Measurements from ENCODE around the gene N4BP3.

Gene N4BP3

GRCh38 chr5:178104492-178104891 lies 8.8 kb upstream of the N4BP3 start:
- no peak for DNase-seq

DNA sequence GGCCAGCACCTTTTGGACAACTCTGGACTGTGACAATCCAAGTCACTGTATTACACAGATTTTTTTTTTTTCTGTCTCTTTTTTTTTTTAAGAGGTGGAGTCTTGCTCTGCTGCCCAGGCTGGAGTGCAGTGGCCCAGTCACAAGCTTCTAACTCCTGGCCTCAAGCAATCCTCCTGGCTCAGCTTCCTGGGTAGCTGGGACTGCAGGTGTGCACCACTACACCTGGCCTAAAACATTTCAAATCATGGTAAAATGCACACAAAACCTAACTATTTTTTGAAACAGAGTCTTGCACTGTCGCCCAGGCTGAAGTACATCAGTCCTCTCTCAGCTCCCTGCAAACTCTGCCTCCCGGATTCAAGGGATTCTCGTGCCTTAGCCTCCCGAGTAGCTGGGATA lies 7.2 kb upstream of the N4BP3 start:
- DNase-seq, result no peak

- DNase-seq, result no peak
Measured at GRCh38 chr5:178106556-178107239, 6.6 kb upstream of the N4BP3 start.

GRCh38 chr5:178107756-178108310 lies 5.5 kb upstream of the N4BP3 start:
- DNase-seq, result no peak

GRCh38 chr5:178108446-178108845 lies 4.9 kb upstream of the N4BP3 start:
- DNase-seq, result no peak

DNA sequence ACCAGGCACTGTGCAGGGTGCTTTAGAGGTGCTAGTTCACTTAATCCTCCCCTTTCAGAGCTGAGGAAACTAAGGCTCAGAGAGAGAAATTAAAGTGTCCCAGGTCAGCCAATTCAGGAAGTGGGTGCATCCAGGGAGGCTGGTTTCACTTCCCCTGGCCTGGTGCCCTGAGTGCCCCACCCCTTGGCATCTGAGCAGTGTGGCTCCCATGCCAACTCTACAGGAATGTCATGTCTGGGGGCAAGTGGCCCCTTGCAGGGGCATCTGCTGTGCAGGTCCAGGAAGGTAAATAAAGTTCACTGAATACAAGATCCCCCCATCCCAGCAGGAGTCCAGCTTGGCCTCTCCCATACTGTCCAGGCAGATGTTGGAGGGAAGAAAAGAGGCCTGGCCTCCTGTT lies 4.4 kb upstream of the N4BP3 start:
- no peak for DNase-seq

- no peak for DNase-seq
Measured at GRCh38 chr5:178110511-178110910, 2.8 kb upstream of the N4BP3 start.

DNA sequence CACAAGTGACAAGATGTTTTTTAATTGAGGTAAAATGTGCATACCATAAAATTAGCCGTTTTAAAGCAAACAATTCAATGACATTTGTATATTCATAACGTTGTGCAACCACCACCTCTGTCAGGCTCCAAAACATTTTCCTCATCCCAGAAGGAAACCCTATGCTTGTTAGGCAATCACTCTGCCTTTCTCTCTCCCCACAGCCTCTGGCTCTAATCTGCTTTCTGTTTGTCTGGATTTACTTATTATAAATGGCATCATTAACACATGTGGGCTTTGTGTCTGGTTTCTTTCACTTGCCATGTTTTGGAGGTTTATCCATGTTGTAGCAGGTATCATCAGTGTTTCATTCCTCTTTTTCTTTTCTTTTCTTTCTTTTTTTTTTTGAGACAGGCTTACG lies 1.4 kb upstream of the N4BP3 start:
- DNase-seq, result no peak

- no peak for DNase-seq
Measured at GRCh38 chr5:178112545-178112944, 787 bp upstream of the N4BP3 start.

- DNase-seq, result no peak
Measured at GRCh38 chr5:178113841-178114324, 551 bp downstream of the N4BP3 start.

DNA sequence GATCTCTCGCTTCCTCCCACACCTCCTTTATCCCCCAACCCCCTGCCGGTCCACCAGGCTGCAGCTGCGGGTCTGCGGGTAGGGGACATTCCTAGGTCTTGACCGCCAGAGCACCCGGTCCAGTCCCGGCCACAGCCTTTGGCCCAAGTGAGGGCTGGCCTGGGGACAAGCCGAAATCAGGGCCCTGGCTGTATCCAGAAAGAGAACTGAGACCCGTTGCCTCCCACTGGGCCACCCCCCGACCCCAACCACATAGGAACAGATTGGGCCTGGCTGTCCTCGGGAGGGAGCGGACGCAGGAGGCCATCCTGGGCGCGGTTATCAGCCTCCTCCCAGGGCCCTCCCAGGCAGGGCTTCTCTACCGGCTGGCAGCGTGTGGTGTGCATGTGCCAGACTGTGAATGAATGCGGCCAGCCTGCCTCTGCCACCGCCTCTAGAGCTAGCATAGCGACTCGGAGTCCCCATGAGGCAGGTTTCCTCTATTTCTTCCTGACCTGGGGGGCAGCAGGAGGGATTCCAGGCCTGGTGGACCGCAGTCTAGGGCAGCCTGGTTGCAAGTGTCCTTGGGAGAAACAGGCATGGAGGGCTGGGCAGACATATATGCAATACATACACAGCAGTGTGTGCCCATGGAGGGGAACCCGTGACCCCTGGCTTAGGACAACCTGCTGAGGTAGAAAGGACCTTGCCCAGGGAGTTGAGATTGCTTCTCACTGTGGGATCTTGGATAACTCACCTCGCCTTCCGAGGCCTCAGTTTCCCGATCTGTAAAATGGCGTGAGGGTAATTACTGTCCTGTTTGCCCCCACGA lies 1.2 kb downstream of the N4BP3 start:
- peak; percentile 43 for DNase-seq

DNA sequence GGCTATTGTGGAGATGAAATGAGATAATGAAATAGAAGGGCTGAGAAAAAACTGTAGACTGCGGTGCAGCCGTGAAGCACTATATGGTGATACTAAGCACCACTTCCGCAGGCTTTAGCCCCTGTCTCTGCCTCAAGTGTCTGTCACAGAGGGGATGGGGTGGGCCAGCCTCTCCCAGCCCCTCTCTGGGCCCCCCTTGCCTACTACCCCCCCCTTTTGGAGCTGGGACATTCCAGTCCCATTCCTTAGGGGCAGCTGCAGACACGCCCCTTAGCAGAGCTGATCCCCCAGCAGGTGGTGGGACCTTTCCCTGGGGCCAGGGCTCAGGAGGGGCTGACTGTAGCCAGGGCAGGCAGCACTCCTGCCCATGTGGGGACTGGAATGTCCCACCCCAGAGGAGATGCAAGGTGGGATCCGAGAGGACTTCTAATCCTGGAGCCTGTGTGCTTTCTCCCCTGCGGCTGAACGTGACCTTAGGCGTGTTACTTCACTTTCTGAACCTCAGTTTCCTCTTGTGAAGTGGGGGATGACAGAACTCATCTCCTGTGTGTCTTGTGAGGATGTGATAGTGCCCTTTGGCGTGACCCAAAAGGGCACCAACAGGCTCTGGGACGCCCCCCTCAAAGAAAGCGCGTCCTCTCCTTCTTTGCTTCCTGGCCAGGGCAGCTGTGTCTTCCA lies 1.9 kb downstream of the N4BP3 start:
- DNase-seq, result no peak

GRCh38 chr5:178115814-178116142 lies 2.4 kb downstream of the N4BP3 start:
- DNase-seq, result no peak

DNA sequence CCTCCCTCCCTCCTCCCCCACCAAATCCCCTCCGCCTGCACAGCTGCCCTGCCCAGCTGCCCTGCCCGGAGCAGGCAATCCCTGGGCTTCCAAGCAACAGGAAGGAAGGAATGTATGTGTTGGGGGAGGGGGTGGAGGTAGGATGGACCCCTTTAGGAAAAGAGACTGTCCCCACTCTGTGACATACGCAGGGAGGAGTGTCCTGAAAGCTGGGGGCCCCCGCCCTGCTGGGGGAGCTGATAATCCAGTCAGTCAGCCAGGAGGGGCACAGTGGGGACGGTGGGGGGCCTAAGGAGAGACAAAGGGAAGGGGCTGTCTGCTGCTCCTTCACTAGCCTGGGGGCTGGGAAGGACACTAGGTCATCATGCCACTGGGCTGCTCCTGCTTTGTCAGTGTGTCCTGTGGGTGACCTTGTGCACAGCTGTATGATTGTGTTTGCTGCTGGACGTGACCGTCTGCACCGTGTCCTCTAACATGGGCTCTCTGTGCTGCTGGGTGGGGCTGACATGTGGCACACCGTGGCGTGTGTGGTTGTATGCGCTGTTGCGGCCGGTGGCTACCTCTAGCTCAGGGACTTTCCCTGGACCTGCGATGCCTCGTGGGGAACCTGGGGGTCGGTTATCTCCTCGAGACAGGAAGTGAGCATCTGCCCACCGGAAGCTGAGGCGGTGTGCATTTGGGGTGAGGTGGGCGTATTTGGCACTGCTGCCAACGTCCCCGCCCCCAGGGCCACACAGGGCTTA lies 3.0 kb downstream of the N4BP3 start:
- peak; percentile 58 for DNase-seq

DNA sequence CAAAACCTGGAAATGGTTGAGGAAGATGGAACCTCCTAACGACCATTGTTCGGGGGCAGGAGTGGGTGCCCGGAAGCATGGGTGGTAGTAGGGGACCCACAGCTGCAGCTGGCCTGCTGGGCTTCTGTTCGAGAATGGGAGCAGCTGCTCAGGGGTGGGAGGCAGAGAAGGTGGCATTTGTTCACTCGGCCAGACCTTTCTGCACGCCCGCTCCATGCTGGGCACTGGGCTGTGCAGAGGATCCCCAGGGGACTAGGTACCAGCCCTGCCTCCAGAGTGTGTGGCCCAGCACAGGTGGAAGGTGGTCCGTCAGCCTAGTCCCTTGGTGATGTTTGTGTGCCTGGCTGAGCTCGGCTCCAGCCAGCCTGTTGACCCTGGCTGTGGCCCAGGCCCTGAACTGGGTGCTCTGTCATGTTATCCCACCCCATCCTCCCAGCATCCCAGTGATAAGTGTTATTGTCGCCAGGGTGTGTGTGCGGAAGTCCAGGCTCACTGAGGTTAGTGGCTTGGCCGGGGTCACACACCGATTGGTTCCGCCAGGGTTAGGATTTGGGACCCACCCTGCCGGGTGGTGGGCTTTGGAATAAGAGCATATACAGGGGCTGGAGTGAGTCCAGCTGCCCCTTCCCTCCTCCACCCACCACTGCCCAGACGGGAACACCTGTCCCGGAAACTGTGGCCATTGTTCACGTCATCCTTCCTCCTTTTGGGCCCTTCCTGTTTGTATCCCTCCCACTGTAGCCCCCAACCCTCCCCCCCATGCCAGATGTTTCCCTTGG lies 4.8 kb downstream of the N4BP3 start:
- no peak for DNase-seq

DNA sequence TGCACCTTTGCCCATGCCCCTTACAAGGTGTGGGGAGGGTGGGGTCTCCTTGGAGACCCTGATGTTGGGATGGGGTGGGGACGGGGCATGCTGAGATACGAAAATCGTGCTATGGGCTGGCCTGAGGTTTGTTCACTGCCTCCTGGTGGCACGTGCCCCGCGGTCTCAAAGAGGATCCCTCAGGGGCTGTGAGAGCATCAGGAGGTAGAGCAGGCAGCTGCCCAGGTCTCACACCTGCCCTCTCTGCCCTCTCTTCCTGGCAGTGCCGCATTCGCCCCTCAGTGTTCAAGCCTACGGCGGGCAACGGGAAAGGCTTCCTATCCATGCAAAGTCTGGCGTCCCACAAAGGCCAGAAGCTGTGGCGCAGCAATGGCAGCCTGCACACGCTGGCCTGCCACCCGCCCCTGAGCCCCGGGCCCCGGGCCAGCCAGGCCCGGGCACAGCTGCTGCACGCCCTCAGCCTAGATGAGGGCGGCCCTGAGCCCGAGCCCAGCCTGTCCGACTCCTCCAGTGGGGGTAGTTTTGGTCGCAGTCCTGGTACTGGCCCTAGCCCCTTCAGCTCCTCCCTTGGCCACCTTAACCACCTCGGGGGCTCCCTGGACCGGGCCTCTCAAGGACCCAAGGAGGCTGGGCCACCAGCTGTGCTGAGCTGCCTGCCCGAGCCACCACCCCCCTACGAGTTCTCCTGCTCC lies 6.7 kb downstream of the N4BP3 start:
- no peak for DNase-seq

DNA sequence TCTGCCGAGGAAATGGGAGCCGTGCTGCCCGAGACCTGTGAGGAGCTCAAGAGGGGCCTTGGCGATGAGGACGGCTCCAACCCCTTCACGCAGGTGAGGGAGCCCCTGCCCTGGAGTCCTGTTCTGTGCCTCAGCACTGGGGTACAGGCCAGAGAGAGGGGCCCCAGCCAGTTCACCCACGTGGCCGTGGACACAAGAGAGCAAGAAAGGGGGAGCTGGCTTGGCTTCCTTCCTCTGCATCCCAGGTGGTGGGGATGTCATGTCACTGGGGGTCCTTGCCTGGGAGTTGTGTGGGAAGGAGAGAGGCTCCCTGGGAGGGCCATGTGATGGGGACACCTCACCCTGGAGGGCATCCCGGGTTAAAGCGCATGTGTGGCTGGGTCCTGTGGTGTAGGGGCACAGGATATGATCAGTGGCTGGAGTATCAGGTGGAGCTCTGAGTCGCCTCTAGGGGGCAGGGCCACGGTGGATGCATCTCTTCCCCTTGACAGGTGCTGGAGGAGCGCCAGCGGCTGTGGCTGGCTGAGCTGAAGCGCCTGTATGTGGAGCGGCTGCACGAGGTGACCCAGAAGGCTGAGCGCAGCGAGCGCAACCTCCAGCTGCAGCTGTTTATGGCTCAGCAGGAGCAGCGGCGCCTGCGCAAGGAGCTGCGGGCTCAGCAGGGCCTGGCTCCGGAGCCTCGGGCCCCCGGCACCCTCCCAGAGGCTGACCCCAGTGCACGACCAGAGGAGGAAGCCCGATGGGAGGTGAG lies 7.5 kb downstream of the N4BP3 start:
- DNase-seq, result peak; percentile 87

DNA sequence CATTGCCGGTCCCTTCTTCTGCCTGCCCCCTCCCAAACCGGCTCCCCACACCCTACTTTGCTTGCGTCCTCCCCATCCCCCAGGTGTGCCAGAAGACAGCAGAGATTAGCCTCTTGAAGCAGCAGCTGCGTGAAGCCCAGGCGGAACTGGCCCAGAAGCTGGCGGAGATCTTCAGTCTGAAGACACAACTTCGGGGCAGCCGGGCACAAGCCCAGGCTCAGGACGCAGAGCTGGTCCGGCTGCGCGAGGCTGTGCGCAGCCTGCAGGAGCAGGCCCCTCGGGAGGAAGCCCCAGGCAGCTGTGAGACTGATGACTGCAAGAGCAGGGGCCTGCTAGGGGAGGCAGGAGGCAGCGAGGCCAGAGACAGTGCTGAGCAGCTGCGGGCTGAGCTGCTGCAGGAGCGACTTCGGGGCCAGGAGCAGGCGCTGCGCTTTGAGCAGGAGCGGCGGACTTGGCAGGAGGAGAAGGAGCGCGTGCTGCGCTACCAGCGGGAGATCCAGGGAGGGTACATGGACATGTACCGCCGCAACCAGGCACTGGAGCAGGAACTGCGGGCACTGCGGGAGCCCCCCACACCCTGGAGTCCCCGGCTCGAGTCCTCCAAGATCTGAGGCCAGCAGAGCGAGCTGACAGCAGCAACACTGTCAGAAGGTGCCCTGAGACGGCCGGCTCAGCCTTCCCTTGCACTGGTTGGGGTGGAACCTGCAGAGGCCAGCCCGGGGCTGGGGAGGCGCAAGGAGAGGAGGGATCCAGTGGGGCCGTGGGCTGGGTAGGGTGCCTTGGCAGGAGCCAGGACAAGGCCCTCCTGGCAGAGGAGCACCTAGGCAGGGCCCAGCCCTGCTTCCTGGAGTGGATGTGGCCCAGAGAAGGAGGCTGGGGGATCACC lies 8.3 kb downstream of the N4BP3 start:
- no peak for DNase-seq

DNA sequence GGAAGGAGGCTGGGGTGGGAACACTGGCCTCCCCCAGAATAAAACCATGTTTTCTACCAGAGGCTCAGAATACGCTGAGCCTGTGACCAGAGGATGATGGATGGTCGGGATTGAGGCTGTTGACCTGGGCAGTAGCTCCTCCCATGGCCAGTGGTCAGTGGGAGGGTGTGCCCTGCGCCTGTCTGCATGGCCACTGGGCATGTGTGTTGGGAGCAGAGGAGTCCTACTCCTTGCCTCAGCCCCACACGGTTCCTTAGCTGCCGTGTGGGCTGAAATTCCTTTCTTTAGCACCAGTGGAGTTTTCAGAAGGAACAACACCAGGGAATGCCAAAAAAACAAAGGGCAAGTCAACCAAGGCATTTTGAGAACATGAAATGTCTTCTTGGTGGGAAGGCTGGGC lies 9.0 kb downstream of the N4BP3 start:
- no peak for DNase-seq

All from activated CD4-positive, alpha-beta T cell treated with anti-CD3 and anti-CD28 coated beads, Interleukin-2, amount 50 U/mL, for 1 hour (primary cell).